Measurements from ENCODE around the gene SHKBP1. TPM values are rescaled to one million over a fixed set of nuclear protein-coding genes. Genes with fewer than 3 reads are reported as not detected.

SHKBP1 gene
- total RNA-seq = 10 to 100 TPM; 90.1 to 99.4 TPM

GRCh38 chr19:40576585-40577451 lies at the start of gene SHKBP1:
Gene SHKBP1 (plus strand): TSS chr19:40576873. CDS start chr19:40576900, 27 bp downstream.
- CTCF ChIA-PET = no interaction called here

GRCh38 chr19:40528078-40528477 lies 48.6 kb upstream of the SHKBP1 start:
- CTCF ChIA-PET = interaction anchor here (1.3 kb wide), 1 partner anchor 73 kb away, joined by 4 read pairs; the partner anchor contains the start of gene LTBP4
- H3K27ac Mint-ChIP-seq = no peak overlapping the region

More at GRCh38 chr19:40576585-40577451, at the start of gene SHKBP1:
- peaks cover 17% of the 10 kb centered on the region for H3K36me3 Mint-ChIP-seq (ENCODE audit: low read depth)
- peaks cover 16% of the 10 kb centered on the region for H3K4me1 Mint-ChIP-seq (ENCODE audit: low read depth)
- peak within 1 kb of the TSS; percentile 87 for H3K4me3 Mint-ChIP-seq
- DNase-seq = peak; percentile 96
- H3K27ac Mint-ChIP-seq = peak within 1 kb of the TSS; percentile 65
- intact Hi-C loops (cut with micrococcal nuclease) = loop anchor here (1.0 to 2.0 kb wide), 4 partner anchors 28 to 292 kb away; partner anchors contain the start of gene AKT2
- no peaks in the 10 kb centered on the region for H3K27me3 Mint-ChIP-seq (ENCODE audit: low read depth)
- H3K9me3 Mint-ChIP-seq = no peaks in the 10 kb centered on the region

GRCh38 chr19:40528533-40529092 lies 48.1 kb upstream of the SHKBP1 start:
- intact Hi-C loops (cut with micrococcal nuclease) = loop anchor here (1.0 to 10.0 kb wide), 5 partner anchors 42 to 384 kb away; partner anchors contain the start of gene BLVRB

More at GRCh38 chr19:40528078-40528477, 48.6 kb upstream of the SHKBP1 start:
- H3K27me3 Mint-ChIP-seq (ENCODE audit: low read depth) = peaks cover 13% of the 10 kb centered on the region
- DNase-seq = no peak
- no peaks in the 10 kb centered on the region for H3K36me3 Mint-ChIP-seq (ENCODE audit: low read depth)
- H3K4me3 Mint-ChIP-seq = no peak overlapping the region
- H3K4me1 Mint-ChIP-seq (ENCODE audit: low read depth) = peaks cover 10% of the 10 kb centered on the region
- no peaks in the 10 kb centered on the region for H3K9me3 Mint-ChIP-seq
- intact Hi-C loops (cut with micrococcal nuclease) = loop anchor here (2.0 to 10.0 kb wide), 3 partner anchors 63 to 383 kb away; partner anchors contain the start of gene BLVRB

GRCh38 chr19:40529093-40529954 lies 47.3 kb upstream of the SHKBP1 start:
- CTCF ChIA-PET = interaction anchor here (0.7 to 1.3 kb wide), 7 partner anchors 66 to 904 kb away, joined by 3 to 4 read pairs (median 3); partner anchors contain the start of gene LTBP4
- H3K36me3 Mint-ChIP-seq (ENCODE audit: low read depth) = no peaks in the 10 kb centered on the region

More at GRCh38 chr19:40528533-40529092, 48.1 kb upstream of the SHKBP1 start:
- Mint-ChIP-seq H3K9me3 (no peaks in the 10 kb centered on the region), H3K4me3 (no peak overlapping the region), H3K27ac (no peak overlapping the region), H3K27me3 (ENCODE audit: low read depth) (peaks cover 13% of the 10 kb centered on the region), H3K4me1 (ENCODE audit: low read depth) (peaks cover 10% of the 10 kb centered on the region), H3K36me3 (ENCODE audit: low read depth) (no peaks in the 10 kb centered on the region)
- DNase-seq = no peak
- CTCF ChIA-PET = interaction anchor here (0.7 to 1.3 kb wide), 6 partner anchors 72 to 905 kb away, joined by 3 to 4 read pairs (median 3); partner anchors contain the start of gene LTBP4

GRCh38 chr19:40530091-40530901 lies 46.4 kb upstream of the SHKBP1 start:
- DNase-seq = peak; percentile 23
- Mint-ChIP-seq H3K9me3 (peaks cover 2% of the 10 kb centered on the region), H3K27ac (no peak overlapping the region), H3K4me1 (ENCODE audit: low read depth) (peaks cover 10% of the 10 kb centered on the region), H3K36me3 (ENCODE audit: low read depth) (no peaks in the 10 kb centered on the region), H3K27me3 (ENCODE audit: low read depth) (peaks cover 13% of the 10 kb centered on the region), H3K4me3 (peak overlapping the region; percentile 43)
- CTCF ChIA-PET = interaction anchor here (1.0 kb wide), 1 partner anchor 65 kb away, joined by 3 read pairs; no protein-coding TSS in a partner anchor
- intact Hi-C loops (cut with micrococcal nuclease) = no loop called here

More at GRCh38 chr19:40529093-40529954, 47.3 kb upstream of the SHKBP1 start:
- intact Hi-C loops (cut with micrococcal nuclease) = loop anchor here (1.0 to 10.0 kb wide), 5 partner anchors 41 to 385 kb away; partner anchors contain the start of gene BLVRB
- Mint-ChIP-seq H3K27me3 (ENCODE audit: low read depth) (peaks cover 13% of the 10 kb centered on the region), H3K4me1 (ENCODE audit: low read depth) (peaks cover 10% of the 10 kb centered on the region), H3K27ac (no peak overlapping the region), H3K9me3 (peaks cover 2% of the 10 kb centered on the region), H3K4me3 (peak overlapping the region; percentile 43)
- DNase-seq = peak; percentile 92

GRCh38 chr19:40533508-40533907 lies 43.2 kb upstream of the SHKBP1 start:
- intact Hi-C loops (cut with micrococcal nuclease) = no loop called here
- H3K36me3 Mint-ChIP-seq (ENCODE audit: low read depth) = no peaks in the 10 kb centered on the region
- peaks cover 13% of the 10 kb centered on the region for H3K27me3 Mint-ChIP-seq (ENCODE audit: low read depth)
- H3K9me3 Mint-ChIP-seq = peaks cover 2% of the 10 kb centered on the region
- no peak overlapping the region for H3K4me3 Mint-ChIP-seq
- CTCF ChIA-PET = interaction anchor here (4.7 kb wide), 1 partner anchor 101 kb away, joined by 24 read pairs; no protein-coding TSS in a partner anchor
- peaks cover 10% of the 10 kb centered on the region for H3K4me1 Mint-ChIP-seq (ENCODE audit: low read depth)
- H3K27ac Mint-ChIP-seq = no peak overlapping the region
- DNase-seq = no peak

GRCh38 chr19:40534148-40534547 lies 42.5 kb upstream of the SHKBP1 start:
- intact Hi-C loops (cut with micrococcal nuclease) = no loop called here
- H3K9me3 Mint-ChIP-seq = peaks cover 2% of the 10 kb centered on the region
- H3K4me1 Mint-ChIP-seq (ENCODE audit: low read depth) = peaks cover 10% of the 10 kb centered on the region
- CTCF ChIA-PET = interaction anchor here (4.7 kb wide), 1 partner anchor 100 kb away, joined by 24 read pairs; no protein-coding TSS in a partner anchor
- peaks cover 13% of the 10 kb centered on the region for H3K27me3 Mint-ChIP-seq (ENCODE audit: low read depth)
- H3K4me3 Mint-ChIP-seq = no peak overlapping the region
- no peaks in the 10 kb centered on the region for H3K36me3 Mint-ChIP-seq (ENCODE audit: low read depth)
- H3K27ac Mint-ChIP-seq = no peak overlapping the region
- DNase-seq = no peak

GRCh38 chr19:40539070-40539469 lies 37.6 kb upstream of the SHKBP1 start:
- intact Hi-C loops (cut with micrococcal nuclease) = no loop called here
- Mint-ChIP-seq H3K36me3 (ENCODE audit: low read depth) (no peaks in the 10 kb centered on the region), H3K4me1 (ENCODE audit: low read depth) (no peaks in the 10 kb centered on the region), H3K9me3 (peaks cover 2% of the 10 kb centered on the region), H3K27ac (no peak overlapping the region), H3K4me3 (no peak overlapping the region), H3K27me3 (ENCODE audit: low read depth) (no peaks in the 10 kb centered on the region)
- CTCF ChIA-PET = interaction anchor here (2.5 to 2.9 kb wide), 2 partner anchors 60 to 96 kb away, joined by 11 to 18 read pairs; partner anchors contain the start of gene LTBP4
- DNase-seq = no peak

- CTCF ChIA-PET = no interaction called here
- no peak overlapping the region for H3K4me3 Mint-ChIP-seq
- H3K9me3 Mint-ChIP-seq = peaks cover 3% of the 10 kb centered on the region
- intact Hi-C loops (cut with micrococcal nuclease) = no loop called here
- no peaks in the 10 kb centered on the region for H3K4me1 Mint-ChIP-seq (ENCODE audit: low read depth)
- no peak overlapping the region for H3K27ac Mint-ChIP-seq
- H3K27me3 Mint-ChIP-seq (ENCODE audit: low read depth) = peaks cover 6% of the 10 kb centered on the region
- no peaks in the 10 kb centered on the region for H3K36me3 Mint-ChIP-seq (ENCODE audit: low read depth)
- no peak for DNase-seq
These were observed 34.3 kb upstream of the SHKBP1 start for GRCh38 chr19:40542202-40542859.

GRCh38 chr19:40543029-40543597 lies 33.6 kb upstream of the SHKBP1 start:
- no peak overlapping the region for H3K4me3 Mint-ChIP-seq

More at GRCh38 chr19:40543029-40543597, 33.6 kb upstream of the SHKBP1 start:
- peaks cover 3% of the 10 kb centered on the region for H3K9me3 Mint-ChIP-seq
- intact Hi-C loops (cut with micrococcal nuclease) = no loop called here
- CTCF ChIA-PET = interaction anchor here (1.0 kb wide), 1 partner anchor 56 kb away, joined by 4 read pairs; no protein-coding TSS in a partner anchor
- peaks cover 8% of the 10 kb centered on the region for H3K27me3 Mint-ChIP-seq (ENCODE audit: low read depth)
- H3K4me1 Mint-ChIP-seq (ENCODE audit: low read depth) = no peaks in the 10 kb centered on the region
- no peak overlapping the region for H3K27ac Mint-ChIP-seq
- H3K36me3 Mint-ChIP-seq (ENCODE audit: low read depth) = no peaks in the 10 kb centered on the region
- no peak for DNase-seq
